HepG2 (cell line): ENCODE measurements around the gene CAMK2D. TPM values are rescaled to one million over a fixed set of nuclear protein-coding genes. Genes with fewer than 3 reads are reported as not detected.

Experiments used
- ATAC-seq: fragments of 200-7000 bp; cut with Tn5 transposase; 3 replicates; pipeline ENCODE4 v1.9.1; 2020; ENCODE audit warnings: mild to moderate bottlenecking, moderate library complexity
- BruUV-seq: library from RNA; stranded (reverse); fragments of 400-500 nt; replicated peaks from 2 replicates; lab custom pipeline; 2021; lab: Mats Ljungman, UMichigan
- CTCF ChIA-PET: fragments of 300-600 bp; formaldehyde crosslinking; extraction: SDS; loops from one replicate; lab custom pipeline; 2021; ENCODE audit warnings: low total read pairs, inconsistent platforms, low intra/inter-chr PET ratio; lab: Yijun Ruan, JAX
- POLR2A ChIA-PET: fragments of 350-600 bp; sonication (Branson Sonifier 250); formaldehyde crosslinking; loops from one replicate; lab custom pipeline; 2020; ENCODE audit warnings: antibody characterized with exemption, inconsistent platforms; lab: Yijun Ruan, JAX
- DNase-seq: peaks from one replicate; pipeline ENCODE4 v3.0.0-alpha.2; 2015; ENCODE audit warnings: low spot score
- FAIRE-seq: peaks from 3 replicates; lab custom pipeline; 2011; peaks lifted over from hg19 to GRCh38; lab: Jason Lieb, UNC
- H2AFZ ChIP-seq: one replicate; pipeline ENCODE4 v1.6.1; 2011; ENCODE audit warnings: low read length, inconsistent platforms
- H3K27ac ChIP-seq: fragments of 300-600 bp; 3 replicates; pipeline ENCODE4 v1.8.0; 2011; ENCODE audit warnings: mixed run types, mild to moderate bottlenecking, mixed read lengths, low read length, inconsistent platforms; ENCODE audit not compliant: insufficient read depth; ENCODE audit errors: extremely low read length
- H3K27me3 ChIP-seq, 2 experiments: fragments of 200-600 bp in 1 of 2; 2 replicates in 1 of 2; 3 replicates in 1 of 2; pipeline versions ENCODE4 v1.6.0 to v1.8.0; 2011; ENCODE audit warnings: low read length in 2 of 2, mild to moderate bottlenecking in 2 of 2, moderate library complexity in 2 of 2, inconsistent platforms in 1 of 2; ENCODE audit not compliant: insufficient read depth in 2 of 2, control insufficient read depth in 1 of 2
- H3K36me3 ChIP-seq, 2 experiments: fragments of 200-600 bp in 1 of 2; replicated peaks in 1 of 2; 2 replicates in 1 of 2; 3 replicates in 1 of 2; pipeline versions ENCODE4 v1.5.1 to v1.8.0; 2011; ENCODE audit warnings: low read length in 2 of 2, inconsistent platforms in 1 of 2; ENCODE audit not compliant: insufficient read depth in 2 of 2, control insufficient read depth in 1 of 2
- H3K4me1 ChIP-seq: 2 replicates; pipeline ENCODE4 v1.5.1; 2012; ENCODE audit warnings: low read length, inconsistent platforms; ENCODE audit not compliant: insufficient read depth
- H3K4me2 ChIP-seq: 2 replicates; pipeline ENCODE4 v1.6.0; 2011; ENCODE audit warnings: low read depth, low read length, inconsistent platforms
- H3K4me3 ChIP-seq, 3 experiments: fragments of 200-600 bp in 1 of 3; sonication (generic), shearing (Covaris generic) in 1 of 3; replicated peaks in 1 of 3; 2 replicates each; pipeline ENCODE4 v1.5.1; 2011 to 2016; ENCODE audit warnings: low read length in 3 of 3, inconsistent platforms in 2 of 3, low read depth in 2 of 3, mild to moderate bottlenecking in 2 of 3, control low read depth in 1 of 3, mixed read lengths in 1 of 3; ENCODE audit not compliant: insufficient read depth in 1 of 3
- H3K79me2 ChIP-seq: one replicate; pipeline ENCODE4 v1.6.1; 2011; ENCODE audit warnings: low read length, inconsistent platforms; ENCODE audit not compliant: insufficient read depth
- H3K9ac ChIP-seq: 2 replicates; pipeline ENCODE4 v1.6.0; 2011; ENCODE audit warnings: mild to moderate bottlenecking, low read depth, low read length, inconsistent platforms; ENCODE audit not compliant: insufficient read depth
- H3K9me3 ChIP-seq: 2 replicates; pipeline ENCODE4 v1.5.1; 2012; ENCODE audit warnings: mild to moderate bottlenecking, low read length
- H4K20me1 ChIP-seq: 2 replicates; pipeline ENCODE4 v1.6.0; 2011; ENCODE audit warnings: inconsistent platforms, mild to moderate bottlenecking, low read length, moderate library complexity; ENCODE audit not compliant: insufficient read depth
- ETV5 ChIP-seq: IDR thresholded peaks from 2 replicates; pipeline ENCODE4 v1.6.1; 2018; ENCODE audit warnings: missing biosample characterization, missing genetic modification reagents, inconsistent platforms, borderline replicate concordance
- NPAS2 ChIP-seq: sonication (generic); formaldehyde crosslinking; IDR thresholded peaks from 2 replicates; pipeline ENCODE4 v1.8.0; 2022; ENCODE audit warnings: mild to moderate bottlenecking, missing genetic modification reagents, borderline replicate concordance
- REL ChIP-seq: sonication (generic); formaldehyde crosslinking; conservative IDR thresholded peaks from 2 replicates; pipeline ENCODE4 v1.8.0; 2022; ENCODE audit warnings: mild to moderate bottlenecking, missing genetic modification reagents, moderate library complexity
- RORA ChIP-seq: sonication (generic); formaldehyde crosslinking; IDR thresholded peaks from 2 replicates; pipeline ENCODE4 v1.5.0; 2020; ENCODE audit warnings: mild to moderate bottlenecking, missing genetic modification reagents, moderate library complexity
- SOX13 ChIP-seq, 3 experiments: fragments of 450-650 bp in 1 of 3; sonication (generic) in 1 of 3; formaldehyde crosslinking in 1 of 3; IDR thresholded peaks in 2 of 3; conservative IDR thresholded peaks in 1 of 3; 2 replicates each; pipeline versions ENCODE4 v1.5.0 to v1.6.1; 2016 to 2020; ENCODE audit warnings: antibody characterized with exemption in 1 of 3, mild to moderate bottlenecking in 1 of 3, missing compliant biosample characterization in 1 of 3, missing genetic modification reagents in 1 of 3, moderate library complexity in 1 of 3
- ZFP36 ChIP-seq: fragments of 150-350 bp; IDR thresholded peaks from 2 replicates; pipeline ENCODE4 v1.6.1; 2018; ENCODE audit warnings: borderline replicate concordance, low read length, low read depth; ENCODE audit not compliant: partially characterized antibody
- ZNF3 ChIP-seq: IDR thresholded peaks from 2 replicates; pipeline ENCODE4 v1.7.0; 2017; ENCODE audit warnings: inconsistent platforms
- ZNF546 ChIP-seq: sonication (generic); formaldehyde crosslinking; conservative IDR thresholded peaks from 2 replicates; pipeline ENCODE4 v1.8.1; 2023; ENCODE audit warnings: mild to moderate bottlenecking, missing genetic modification reagents
- WGBS: methylation state at CpG from one replicate; pipeline ENCODE4 v1.1.6; 2017; ENCODE audit warnings: low lambda C conversion rate; 5-methylcytosine and 5-hydroxymethylcytosine counted together
- in situ Hi-C: cut with HindIII; loops from 2 replicates; pipeline ENCODE4 v1.10.0; 2017; ENCODE audit warnings: low pct_unique_long_range_greater_than_20kb; ENCODE audit not compliant: extremely low pct_ligation_motif_present
- intact Hi-C: fragments of 100-400 bp; cut with micrococcal nuclease; formaldehyde crosslinking; loops from one replicate; pipeline ENCODE4 v1.10.0; 2022; ENCODE audit not compliant: unreplicated experiment
- polyA plus RNA-seq, 8 experiments: library from polyadenylated mRNA; depleted of rRNA in 3 of 8; stranded (reverse) in 7 of 8; unstranded in 1 of 8; fragments of >200 nt; fragmentation: Illumina TruSeq in 4 of 8; extraction: Trizol in 4 of 8; gene quantifications; 2 replicates each; pipeline versions ENCODE4 v1.2.1 to v1.2.3, GENCODE V29; 2011 to 2016; ENCODE audit warnings: low read depth in 4 of 8, missing spikeins in 1 of 8, mixed read lengths in 1 of 8; ENCODE audit not compliant: insufficient read depth in 1 of 8
- total RNA-seq, 5 experiments: library from RNA; depleted of rRNA; stranded (reverse); fragments of >200 nt; fragmentation: Illumina TruSeq; extraction: Trizol; gene quantifications; 2 replicates each; pipeline ENCODE4 v1.2.3, GENCODE V29; 2016; ENCODE audit warnings: low read depth in 1 of 5
- TF ChIP-seq, protein P1 (sequence below): IDR thresholded peaks from 2 replicates; pipeline ENCODE4 v1.6.1; 2016; ENCODE audit warnings: mild to moderate bottlenecking

Gene CAMK2D
- total and polyA plus RNA-seq, 2 of the 13 experiments (the other 11 are each of a cell fraction or from before 2014, with no cell fraction given), result 18.0 to 65.4 TPM

- WGBS, result 83% methylated on average over 3 of the region's 3 CpGs
- no peaks in the 10 kb centered on the region for H3K9me3 ChIP-seq
- DNase-seq, result no peak
- H4K20me1 ChIP-seq, result no peaks in the 10 kb centered on the region
- H3K27ac ChIP-seq, result no peak overlapping the region
- intact Hi-C loops, result no loop called here
- peaks cover 0 to 2% of the 10 kb centered on the region in 2 experiments; a peak in 1 of 5 replicates for H3K36me3 ChIP-seq
- ATAC-seq, result no peak
- no peaks in the 10 kb centered on the region for H3K27me3 ChIP-seq
- no peak overlapping the region for H3K4me3 ChIP-seq
- peaks cover 53% of the 10 kb centered on the region for H3K4me1 ChIP-seq
- ChIA-PET POLR2A (no interaction called here), CTCF (no interaction called here)
- BruUV-seq, result no TSS peak
- peaks cover 19% of the 10 kb centered on the region for H3K79me2 ChIP-seq
- H2AFZ ChIP-seq, result no peak overlapping the region
- FAIRE-seq, result no peak
- no peak overlapping the region for H3K4me2 ChIP-seq
- TF ChIP-seq REL (CRISPR knock-in tag) (no peak), NPAS2 (CRISPR knock-in tag) (no peak), ZNF3 (CRISPR knock-in tag) (no peak), ETV5 (CRISPR knock-in tag) (no peak), SOX13 (IDR thresholded peaks at IDR 0.05) (no peak), SOX13 (CRISPR knock-in tag; conservative IDR thresholded peaks at IDR 0.05 in 1 of 2, IDR thresholded peaks at IDR 0.05 in 1 of 2) (no peak)
- in situ Hi-C loops, result no loop called here
- H3K9ac ChIP-seq, result no peak overlapping the region
These were observed 127.2 kb downstream of the CAMK2D start for GRCh38 chr4:113634081-113634969.

DNA sequence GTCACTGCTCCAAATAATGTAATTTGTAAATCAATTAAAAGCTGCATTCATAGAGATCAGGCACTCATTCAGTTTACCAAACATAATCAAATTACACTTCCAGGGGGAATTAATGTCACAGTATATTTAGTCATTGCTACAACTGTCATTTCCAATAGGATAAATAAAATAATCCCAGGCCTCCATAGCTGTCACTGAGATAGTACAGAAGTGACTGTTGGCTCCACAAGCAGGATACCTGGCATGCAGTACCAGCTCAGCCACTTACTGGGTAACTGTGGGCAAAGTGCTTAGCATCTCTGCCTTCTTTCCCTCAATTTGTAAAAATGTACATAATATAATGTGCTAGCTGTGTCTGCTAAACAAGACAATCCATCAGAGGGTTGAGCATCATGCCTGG, 128.1 kb downstream of the CAMK2D start:
- intact Hi-C loops (no loop called here), in situ Hi-C loops (no loop called here)
- Histone ChIP-seq H3K27me3 (no peaks in the 10 kb centered on the region), H3K27ac (no peak overlapping the region), H4K20me1 (no peaks in the 10 kb centered on the region), H3K79me2 (peaks cover 19% of the 10 kb centered on the region), H2AFZ (no peak overlapping the region), H3K9ac (no peak overlapping the region), H3K9me3 (no peaks in the 10 kb centered on the region), H3K36me3 (peaks cover 0 to 2% of the 10 kb centered on the region in 2 experiments; a peak in 1 of 5 replicates), H3K4me3 (no peak overlapping the region), H3K4me2 (no peak overlapping the region), H3K4me1 (peaks cover 45% of the 10 kb centered on the region)
- CTCF ChIA-PET, result no interaction called here
- no peak for ATAC-seq
- FAIRE-seq, result no peak
- BruUV-seq, result no TSS peak
- no peak for DNase-seq
- POLR2A ChIA-PET, result no interaction called here
- TF ChIP-seq ZNF546 (CRISPR knock-in tag), result no peak
- TF ChIP-seq ZFP36, result no peak
- TF ChIP-seq, protein P1, sequence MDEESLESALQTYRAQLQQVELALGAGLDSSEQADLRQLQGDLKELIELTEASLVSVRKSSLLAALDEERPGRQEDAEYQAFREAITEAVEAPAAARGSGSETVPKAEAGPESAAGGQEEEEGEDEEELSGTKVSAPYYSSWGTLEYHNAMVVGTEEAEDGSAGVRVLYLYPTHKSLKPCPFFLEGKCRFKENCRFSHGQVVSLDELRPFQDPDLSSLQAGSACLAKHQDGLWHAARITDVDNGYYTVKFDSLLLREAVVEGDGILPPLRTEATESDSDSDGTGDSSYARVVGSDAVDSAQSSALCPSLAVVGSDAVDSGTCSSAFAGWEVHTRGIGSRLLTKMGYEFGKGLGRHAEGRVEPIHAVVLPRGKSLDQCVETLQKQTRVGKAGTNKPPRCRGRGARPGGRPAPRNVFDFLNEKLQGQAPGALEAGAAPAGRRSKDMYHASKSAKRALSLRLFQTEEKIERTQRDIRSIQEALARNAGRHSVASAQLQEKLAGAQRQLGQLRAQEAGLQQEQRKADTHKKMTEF (CRISPR knock-in tag), result no peak
- TF ChIP-seq RORA, result no peak
